ENCODE data around the gene DLK2. TPM values are rescaled to one million over a fixed set of nuclear protein-coding genes. Genes with fewer than 3 reads are reported as not detected.

DLK2 gene
- total RNA-seq, 4 donors from 2014 or later: 0.20 TPM; not detected in 3

GRCh38 chr6:43453831-43454230 is 1.5 kb downstream of the DLK2 start:
- TF ChIP-seq CTCF (IDR thresholded peaks at IDR 0.05 in 4 of 5, conservative IDR thresholded peaks at IDR 0.05 in 1 of 5) (no peak), POLR2A (IDR thresholded peaks at IDR 0.05) (no peak)
- in situ Hi-C loops (cut with MboI; ENCODE audit: low sequenced_read_pairs in 4 of 4): loop anchor here in 2 of 4 donors (10.0 kb wide), 1 partner anchor 51 kb away; no protein-coding TSS in a partner anchor

GRCh38 chr6:43452896-43453295 is 2.5 kb downstream of the DLK2 start:
- Histone ChIP-seq H3K4me3 (no peak overlapping the region), H3K27me3 (peaks cover 17 to 31% (median 28%) of the 10 kb centered on the region in 3 donors), H3K9me3 (no peaks in the 10 kb centered on the region), H3K27ac (no peak overlapping the region), H3K36me3 (peaks cover 0 to 38% of the 10 kb centered on the region in 2 donors), H3K4me1 (peaks cover 3 to 7% of the 10 kb centered on the region in 2 donors)
- in situ Hi-C loops (cut with MboI; ENCODE audit: low sequenced_read_pairs in 4 of 4): loop anchor here in 2 of 4 donors (10.0 kb wide), 1 partner anchor 52 kb away; no protein-coding TSS in a partner anchor
- intact Hi-C loops (cut with DNase I; ENCODE audit: low total_unique reads): no loop called here
- DNase-seq (no peak), ATAC-seq (no peak)
- TF ChIP-seq POLR2A (IDR thresholded peaks at IDR 0.05): no peak
- TF ChIP-seq CTCF (IDR thresholded peaks at IDR 0.05 in 4 of 5, conservative IDR thresholded peaks at IDR 0.05 in 1 of 5): no peak

More at GRCh38 chr6:43453831-43454230, 1.5 kb downstream of the DLK2 start:
- intact Hi-C loops (cut with DNase I; ENCODE audit: low total_unique reads): loop anchor here (1.0 kb wide), 2 partner anchors 42 to 52 kb away; no protein-coding TSS in a partner anchor
- Histone ChIP-seq H3K4me1 (peaks cover 3 to 7% of the 10 kb centered on the region in 2 donors), H3K4me3 (no peak overlapping the region), H3K9me3 (no peaks in the 10 kb centered on the region), H3K36me3 (peaks cover 0 to 29% of the 10 kb centered on the region in 2 donors), H3K27me3 (peaks cover 23 to 38% (median 32%) of the 10 kb centered on the region in 3 donors), H3K27ac (no peak overlapping the region)
- DNase-seq (no peak), ATAC-seq (no peak)

GRCh38 chr6:43451939-43452338 is 3.4 kb downstream of the DLK2 start:
- Histone ChIP-seq H3K27me3 (peaks cover 13 to 21% (median 20%) of the 10 kb centered on the region in 3 donors), H3K4me3 (no peak overlapping the region), H3K4me1 (peaks cover 3 to 7% of the 10 kb centered on the region in 2 donors), H3K9me3 (no peaks in the 10 kb centered on the region), H3K36me3 (peaks cover 0 to 47% of the 10 kb centered on the region in 2 donors), H3K27ac (no peak overlapping the region)
- ATAC-seq: no peak
- intact Hi-C loops (cut with DNase I; ENCODE audit: low total_unique reads): no loop called here
- DNase-seq: no peak
- TF ChIP-seq POLR2A (IDR thresholded peaks at IDR 0.05): no peak
- in situ Hi-C loops (cut with MboI; ENCODE audit: low sequenced_read_pairs in 4 of 4): loop anchor here in 2 of 4 donors (10.0 kb wide), 1 partner anchor 53 kb away; no protein-coding TSS in a partner anchor

GRCh38 chr6:43451348-43451747 is 4.0 kb downstream of the DLK2 start:
- DNase-seq (no peak), ATAC-seq (no peak)
- in situ Hi-C loops (cut with MboI; ENCODE audit: low sequenced_read_pairs in 4 of 4) (loop anchor here in 2 of 4 donors (10.0 kb wide), 1 partner anchor 53 kb away; no protein-coding TSS in a partner anchor), intact Hi-C loops (cut with DNase I; ENCODE audit: low total_unique reads) (no loop called here)
- Histone ChIP-seq H3K27me3 (peaks cover 7 to 15% (median 14%) of the 10 kb centered on the region in 3 donors), H3K9me3 (no peaks in the 10 kb centered on the region), H3K4me3 (no peak overlapping the region), H3K27ac (no peak overlapping the region), H3K36me3 (peaks cover 0 to 50% of the 10 kb centered on the region in 2 donors), H3K4me1 (peaks cover 3 to 7% of the 10 kb centered on the region in 2 donors)
- TF ChIP-seq POLR2A (IDR thresholded peaks at IDR 0.05): no peak
- TF ChIP-seq CTCF (IDR thresholded peaks at IDR 0.05 in 4 of 5, conservative IDR thresholded peaks at IDR 0.05 in 1 of 5): no peak

GRCh38 chr6:43450699-43451131 is 4.6 kb downstream of the DLK2 start:
- Histone ChIP-seq H3K4me3 (no peak overlapping the region), H3K9me3 (no peaks in the 10 kb centered on the region), H3K36me3 (peaks cover 0 to 56% of the 10 kb centered on the region in 2 donors), H3K27ac (no peak overlapping the region), H3K27me3 (peaks cover under 1 to 9% (median 8%) of the 10 kb centered on the region in 3 donors), H3K4me1 (peaks cover 2 to 7% of the 10 kb centered on the region in 2 donors)
- DNase-seq (no peak), ATAC-seq (no peak)
- TF ChIP-seq POLR2A (IDR thresholded peaks at IDR 0.05): no peak
- TF ChIP-seq CTCF (IDR thresholded peaks at IDR 0.05 in 4 of 5, conservative IDR thresholded peaks at IDR 0.05 in 1 of 5): no peak
- intact Hi-C loops (cut with DNase I; ENCODE audit: low total_unique reads) (no loop called here), in situ Hi-C loops (cut with MboI; ENCODE audit: low sequenced_read_pairs in 4 of 4) (loop anchor here in 2 of 4 donors (10.0 kb wide), 1 partner anchor 54 kb away; no protein-coding TSS in a partner anchor)
